GM21526 (cell line): ENCODE data around the gene SERINC5.

ENCODE experiments used
- ATAC-seq: cut with Tn5 transposase; IDR thresholded peaks from one replicate; pipeline ENCODE4 v1.9.1; 2021; ENCODE audit warnings: moderate library complexity; ENCODE audit not compliant: unreplicated experiment, low FRiP score

The SERINC5 gene

GRCh38 chr5:80230269-80230992, 25.4 kb downstream of the SERINC5 start:
- ATAC-seq = no peak

DNA sequence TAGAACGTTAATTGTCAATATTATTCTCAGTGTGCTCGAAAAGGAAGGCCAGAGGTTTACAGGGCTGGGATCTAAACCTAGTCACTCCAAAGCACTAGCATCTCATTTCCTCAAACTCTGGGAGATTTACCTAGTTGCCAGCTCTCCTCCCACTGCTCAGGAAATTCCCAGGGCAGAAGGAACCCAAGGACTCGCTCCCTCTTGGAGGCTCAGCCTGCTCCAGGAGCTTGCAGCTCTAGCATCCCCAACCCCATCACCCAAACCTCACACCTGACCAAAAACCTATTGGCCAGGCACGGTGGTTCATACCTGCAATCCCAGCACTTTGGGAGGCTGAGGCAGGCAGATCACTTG, 26.0 kb downstream of the SERINC5 start:
- ATAC-seq = no peak

GRCh38 chr5:80227979-80228596, 27.8 kb downstream of the SERINC5 start:
- ATAC-seq = no peak

GRCh38 chr5:80225934-80226326, 29.9 kb downstream of the SERINC5 start:
- no peak for ATAC-seq

DNA sequence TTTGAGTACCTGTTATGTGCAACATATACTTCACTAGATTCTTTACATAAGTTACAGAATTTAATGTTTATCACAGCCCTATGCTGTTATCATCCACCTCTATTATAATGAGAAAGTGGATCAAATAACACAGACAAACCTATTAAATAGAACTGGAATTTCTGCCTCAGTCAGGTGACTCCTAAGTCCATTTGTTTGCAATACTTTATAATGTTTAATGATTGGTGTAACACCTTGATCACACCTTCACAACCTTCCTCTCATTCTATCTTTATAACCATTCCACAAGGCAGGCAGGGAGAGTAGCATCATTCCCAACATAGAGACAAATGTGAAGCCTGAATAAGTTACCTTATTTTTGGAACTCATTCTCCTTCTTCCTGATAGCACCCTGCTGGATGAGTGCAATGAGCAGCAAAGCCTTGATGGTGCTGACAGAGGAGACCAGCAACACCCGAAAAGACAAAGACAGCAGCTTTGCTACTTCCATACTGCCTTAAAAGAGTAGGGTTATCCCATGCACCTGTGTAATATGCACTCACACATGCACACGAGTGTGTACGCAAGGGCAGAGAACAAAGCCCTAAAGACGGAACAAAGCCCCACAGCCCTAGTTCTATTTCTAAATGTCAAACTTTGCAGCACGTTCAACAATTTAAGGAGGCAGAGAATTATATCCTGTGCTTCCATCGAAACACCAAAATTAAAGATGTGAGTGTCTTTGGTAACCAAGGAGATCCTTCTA, 30.5 kb downstream of the SERINC5 start:
- ATAC-seq = no peak

GRCh38 chr5:80223561-80223960, 32.3 kb downstream of the SERINC5 start:
- no peak for ATAC-seq

DNA sequence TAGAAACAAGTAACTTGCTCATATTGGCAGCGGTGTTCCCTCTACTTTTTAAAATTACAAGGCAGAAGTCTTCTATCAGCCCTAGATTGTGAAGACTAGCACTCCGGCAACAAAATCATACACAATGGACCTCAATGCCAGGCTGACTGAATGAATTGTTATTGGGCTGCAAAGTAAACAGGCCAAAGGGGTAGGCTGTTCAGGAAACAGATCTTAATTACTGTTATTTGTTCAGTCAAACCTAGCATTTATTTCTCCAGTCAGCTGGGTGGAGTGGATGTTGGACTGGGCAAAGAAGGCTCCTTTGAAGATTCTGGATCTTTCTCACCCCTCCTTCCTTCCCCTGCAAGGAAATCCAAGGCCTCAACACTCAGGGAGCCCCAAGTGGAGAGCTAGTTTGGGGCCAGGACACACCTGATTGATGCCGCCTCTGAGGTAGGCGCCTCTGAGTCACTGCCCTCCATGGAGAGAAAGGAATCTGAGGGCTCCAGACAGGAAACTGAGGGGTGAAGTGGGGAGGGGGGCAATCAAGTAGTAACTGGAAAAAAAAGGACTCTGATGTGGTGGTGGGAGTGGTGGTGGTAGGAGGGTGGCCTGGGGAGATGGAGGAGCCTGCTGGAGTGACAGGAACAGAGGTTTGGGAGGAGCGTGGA, 35.5 kb downstream of the SERINC5 start:
- no peak for ATAC-seq

DNA sequence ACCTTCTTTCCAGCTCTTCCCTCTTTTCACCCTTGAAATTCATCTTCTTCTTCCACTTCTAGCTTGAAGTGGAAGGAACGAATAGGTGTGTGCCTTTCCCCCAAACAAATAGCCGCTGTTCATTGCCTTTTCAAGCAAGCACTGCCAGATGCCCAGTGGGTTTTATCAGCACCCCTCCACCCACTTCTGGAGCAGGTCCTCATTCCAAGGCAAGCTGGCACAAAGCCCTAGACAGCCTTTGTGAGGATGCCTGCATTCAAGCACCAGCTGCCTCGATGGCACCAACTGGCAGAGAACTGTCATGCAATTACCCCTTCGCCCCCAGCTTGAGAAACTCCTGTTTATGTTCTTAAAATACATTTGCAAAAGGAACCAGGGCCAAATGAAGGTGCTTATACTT, 36.5 kb downstream of the SERINC5 start:
- ATAC-seq = no peak

GRCh38 chr5:80217667-80218066, 38.2 kb downstream of the SERINC5 start:
- ATAC-seq = no peak

DNA sequence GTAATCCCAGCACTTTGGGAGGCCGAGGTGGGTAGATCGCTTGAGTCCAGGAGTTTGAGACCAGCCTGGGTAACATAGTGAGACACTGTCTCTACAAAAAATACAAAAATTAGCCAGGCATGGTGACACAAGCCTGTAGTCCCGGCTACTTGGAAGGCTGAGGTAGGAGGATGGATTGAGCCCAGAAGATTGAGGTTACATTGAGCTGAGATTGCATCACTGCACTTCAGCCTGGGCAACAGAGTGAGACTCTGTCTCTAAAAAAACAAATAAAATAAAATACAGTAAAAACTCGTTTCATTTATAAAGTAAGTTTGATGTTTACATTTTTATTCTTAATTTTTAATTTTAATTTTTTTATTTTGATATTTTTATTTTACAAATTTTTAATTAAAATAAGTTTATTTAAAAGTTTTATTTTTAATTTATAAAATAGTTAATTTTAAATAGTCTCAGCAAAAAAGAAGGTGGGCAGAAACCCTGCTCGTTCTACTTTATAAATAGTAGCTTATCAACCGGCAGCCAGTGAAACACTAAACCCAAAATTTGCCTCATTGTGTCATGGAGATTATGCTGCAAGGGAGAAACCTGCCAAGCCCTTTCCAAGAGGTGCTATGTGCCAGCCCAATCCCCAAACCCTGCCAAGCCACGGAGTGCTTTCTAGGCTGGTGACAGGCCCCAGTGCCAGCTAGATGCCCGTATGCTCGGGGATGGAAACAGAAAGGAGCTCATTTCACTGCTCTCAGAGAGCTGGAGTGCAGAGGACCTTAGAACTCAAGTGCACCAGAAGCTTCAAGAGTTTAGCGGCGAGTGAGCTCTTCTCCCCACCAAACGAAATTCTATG, 38.9 kb downstream of the SERINC5 start:
- ATAC-seq = no peak

GRCh38 chr5:80216096-80216495, 39.8 kb downstream of the SERINC5 start:
- no peak for ATAC-seq

DNA sequence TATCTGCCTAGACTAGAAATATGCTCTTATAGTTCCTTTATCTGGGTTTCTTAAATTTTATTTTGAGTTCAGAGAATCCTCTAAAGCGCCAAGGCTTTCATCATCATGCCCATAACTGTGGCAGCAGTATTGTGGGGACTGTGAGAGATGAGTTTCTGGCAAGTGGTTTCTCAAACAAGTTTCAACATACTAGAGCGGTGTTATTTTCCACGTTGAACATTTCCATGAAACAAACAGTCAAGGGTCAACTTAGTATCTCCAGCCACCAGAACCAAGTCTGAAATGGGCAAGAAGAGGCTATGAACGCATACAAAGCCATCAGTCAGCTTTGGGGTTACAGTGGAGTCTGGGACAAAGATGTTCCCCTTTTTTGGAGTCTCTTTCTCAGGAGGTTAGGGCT, 40.3 kb downstream of the SERINC5 start:
- ATAC-seq = no peak

DNA sequence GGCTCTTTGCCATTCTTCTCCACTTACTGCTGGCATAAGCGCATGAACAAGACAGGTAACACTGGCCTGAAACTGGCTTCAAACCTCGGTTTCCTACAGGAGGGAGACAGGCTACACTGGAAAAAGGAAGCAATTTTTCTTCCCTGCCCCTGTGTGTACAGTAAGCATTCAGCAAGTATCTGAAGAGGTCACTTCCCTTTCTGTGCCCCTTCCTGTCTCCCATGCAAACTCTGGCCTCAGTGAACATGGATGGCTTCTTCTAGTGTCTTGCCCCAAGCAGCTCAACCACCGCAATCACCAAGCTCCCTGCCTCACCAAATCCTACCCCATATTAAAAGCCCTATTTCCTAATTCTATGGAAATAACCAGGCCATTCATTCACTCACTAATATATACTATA, 42.4 kb downstream of the SERINC5 start:
- no peak for ATAC-seq

- ATAC-seq = no peak
These were observed 43.6 kb downstream of the SERINC5 start for GRCh38 chr5:80212171-80212667.

- no peak for ATAC-seq
These were observed 44.5 kb downstream of the SERINC5 start for GRCh38 chr5:80211327-80211726.

GRCh38 chr5:80210014-80210413, 45.8 kb downstream of the SERINC5 start:
- ATAC-seq = no peak

DNA sequence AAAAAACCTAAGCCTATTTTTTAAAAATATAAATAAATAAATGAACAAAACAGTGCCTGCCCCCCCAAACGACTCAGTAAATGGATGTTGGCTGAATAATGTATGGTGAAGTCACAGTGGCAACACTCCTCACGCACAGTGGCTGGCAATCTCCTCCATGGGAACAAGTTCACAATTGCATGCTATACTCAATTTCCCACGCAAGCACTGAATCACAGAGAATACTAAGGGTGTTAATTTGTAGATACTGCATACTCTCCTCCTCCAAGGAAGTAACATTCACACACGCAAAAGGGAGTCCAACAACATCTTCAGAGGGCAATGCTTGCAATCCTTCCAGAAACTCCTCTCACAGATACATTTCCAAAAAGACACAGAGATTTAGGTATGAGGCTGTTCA, 47.5 kb downstream of the SERINC5 start:
- no peak for ATAC-seq

GRCh38 chr5:80207832-80208231, 48.0 kb downstream of the SERINC5 start:
- no peak for ATAC-seq

DNA sequence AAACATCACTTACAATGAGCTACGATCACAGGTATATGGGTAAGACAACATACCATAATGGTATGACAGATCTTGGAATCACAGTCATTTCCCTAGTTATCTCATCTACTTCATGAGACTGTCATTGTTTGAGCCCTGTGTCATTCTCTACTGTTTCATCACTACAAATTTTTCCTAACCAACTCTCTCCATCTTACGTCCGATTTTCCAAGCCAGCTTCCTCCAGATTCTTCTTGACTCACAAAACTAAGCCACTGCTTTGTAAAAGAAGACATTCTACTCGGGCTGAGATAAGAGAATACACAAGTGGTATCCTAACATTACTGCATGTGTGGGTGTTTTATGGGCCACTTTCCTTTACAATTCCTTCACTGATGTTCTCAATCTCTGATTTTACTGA, 49.6 kb downstream of the SERINC5 start:
- no peak for ATAC-seq

DNA sequence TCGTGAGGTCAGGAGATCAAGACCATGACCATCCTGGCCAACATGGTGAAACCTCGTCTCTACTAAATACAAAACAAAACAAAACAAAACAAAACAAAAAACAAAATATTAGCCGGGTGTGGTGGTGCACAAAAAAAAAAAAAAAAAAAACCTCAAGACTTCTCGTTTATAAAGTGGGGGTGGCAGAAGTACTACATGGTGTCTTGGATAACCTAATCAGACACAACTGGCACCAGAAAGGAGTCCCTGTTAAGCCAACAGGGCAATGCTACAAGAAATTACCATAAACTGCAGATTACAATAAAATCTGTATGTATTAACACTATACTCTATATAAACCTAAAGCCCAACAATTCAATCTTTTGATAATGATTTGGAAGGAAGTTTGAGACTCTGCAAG, 50.0 kb downstream of the SERINC5 start:
- ATAC-seq = no peak
